GM19099 (cell line): ENCODE measurements around the gene RNASE8.

Source experiments
- POLR2A ChIP-seq: IDR thresholded peaks from 3 replicates; pipeline ENCODE4 v1.6.1; 2011; ENCODE audit warnings: low read depth; ENCODE audit not compliant: insufficient read length; ENCODE audit errors: extremely low read depth

The RNASE8 gene

DNA sequence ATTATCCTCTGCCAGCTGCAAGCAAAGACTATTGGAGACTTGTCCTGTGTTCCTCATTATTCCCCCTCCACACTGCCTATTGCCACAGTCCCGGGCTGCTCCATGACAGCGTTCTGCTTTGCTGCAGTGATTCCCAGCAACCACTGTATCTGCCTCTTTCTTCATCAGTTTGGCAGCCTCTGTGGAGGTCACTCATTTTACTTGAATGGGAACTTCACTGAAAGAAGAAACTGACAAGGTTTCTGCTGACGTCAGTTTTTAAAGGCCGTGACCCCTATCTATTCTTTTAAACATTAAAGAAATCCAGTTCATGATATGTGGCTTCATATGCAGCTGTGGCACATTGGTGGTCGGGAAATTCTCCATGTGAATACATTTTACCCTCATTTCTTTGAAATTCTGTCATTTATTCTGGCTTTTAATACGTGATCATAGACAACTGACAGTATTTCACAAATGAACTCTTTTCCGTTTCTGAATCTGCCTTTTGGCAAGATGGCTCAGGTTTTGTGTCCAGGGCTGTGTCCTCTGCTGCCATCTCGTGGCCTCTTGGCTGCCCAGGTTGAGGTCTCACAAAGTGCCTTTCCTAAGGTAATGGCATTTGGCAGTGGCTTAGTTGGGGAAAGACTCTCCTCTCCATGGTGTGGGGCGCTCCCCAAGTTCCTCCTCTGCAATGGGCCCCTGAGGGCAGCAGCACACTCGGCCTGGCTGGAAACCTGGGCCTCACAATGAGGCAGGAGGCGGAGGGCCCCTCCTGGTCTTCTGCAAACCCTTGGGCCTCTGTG, 49.1 kb downstream of the RNASE8 start:
- no peak for TF ChIP-seq POLR2A

DNA sequence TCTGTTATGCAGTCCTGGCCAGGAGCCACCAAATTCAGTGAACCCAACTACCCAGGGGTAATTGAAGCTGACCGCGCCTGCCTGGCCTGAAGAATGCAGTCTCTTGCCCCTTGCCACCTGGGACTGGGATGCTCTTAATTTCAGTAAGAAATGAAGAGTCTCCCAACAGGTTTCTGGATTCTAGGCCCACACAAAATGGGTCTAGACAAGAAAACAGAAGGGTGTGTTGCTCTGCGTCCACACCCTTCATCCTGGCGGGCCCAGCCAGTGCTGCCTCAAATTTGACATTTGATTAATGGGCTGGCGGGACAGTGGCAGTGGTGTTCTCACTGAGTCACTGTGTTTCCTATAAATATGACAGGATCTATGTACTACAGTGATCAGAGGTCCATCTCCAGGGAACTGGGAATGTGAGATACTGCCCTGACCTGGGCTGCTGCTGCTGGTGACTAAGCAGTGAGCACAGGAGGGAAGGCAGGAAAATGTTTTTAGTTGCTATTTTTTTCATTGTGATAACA, 49.7 kb downstream of the RNASE8 start:
- no peak for TF ChIP-seq POLR2A
